Endothelial cell of umbilical vein (primary cell): ENCODE measurements around the gene SLC25A2. TPM values are rescaled to one million over a fixed set of nuclear protein-coding genes. Genes with fewer than 3 reads are reported as not detected.

ENCODE experiments used
- BruUV-seq: library from RNA; stranded (reverse); fragments of 400-500 nt; replicated peaks from 2 replicates; lab custom pipeline; 2021; lab: Mats Ljungman, UMichigan
- CTCF ChIA-PET: fragments of 300-600, 350-600 bp; sonication (Branson Sonifier 250); formaldehyde crosslinking; loops from one replicate; lab custom pipeline; 2021; ENCODE audit warnings: antibody characterized with exemption, inconsistent platforms; lab: Charles Lee
- POLR2A ChIA-PET: fragments of 300-600, 350-600 bp; sonication (Branson Sonifier 250); formaldehyde crosslinking; loops from one replicate; lab custom pipeline; 2021; ENCODE audit warnings: antibody characterized with exemption, inconsistent platforms; lab: Charles Lee
- DNase-seq: peaks from one replicate; pipeline ENCODE4 v3.0.0-alpha.2; 2011; ENCODE audit warnings: low read depth, low spot score
- FAIRE-seq: peaks from 2 replicates; lab custom pipeline; 2011; peaks lifted over from hg19 to GRCh38; lab: Jason Lieb, UNC
- H2AFZ ChIP-seq: 2 replicates; pipeline ENCODE4 v1.6.0; 2012; ENCODE audit warnings: low read depth, low read length, control low read depth, inconsistent platforms
- H3K27ac ChIP-seq: 2 replicates; pipeline ENCODE4 v1.5.1; 2011; ENCODE audit warnings: low read depth, mild to moderate bottlenecking, control low read depth, low read length, moderate library complexity; ENCODE audit not compliant: insufficient read depth
- H3K27me3 ChIP-seq, 2 experiments: 2 replicates each; pipeline versions ENCODE4 v1.6.0 to v1.6.1; 2011; ENCODE audit warnings: low read length in 2 of 2, mixed read lengths in 1 of 2; ENCODE audit not compliant: control insufficient read depth in 2 of 2, insufficient read depth in 2 of 2
- H3K36me3 ChIP-seq, 2 experiments: 2 replicates in 1 of 2; 3 replicates in 1 of 2; pipeline ENCODE4 v1.5.1; 2011; ENCODE audit warnings: low read length in 2 of 2, mild to moderate bottlenecking in 1 of 2, moderate library complexity in 1 of 2; ENCODE audit not compliant: control insufficient read depth in 2 of 2, insufficient read depth in 2 of 2; ENCODE audit errors: extremely low read depth in 1 of 2
- H3K4me1 ChIP-seq: 3 replicates; pipeline ENCODE4 v1.5.1; 2011; ENCODE audit warnings: mild to moderate bottlenecking, low read length; ENCODE audit not compliant: control insufficient read depth, insufficient read depth; ENCODE audit errors: extremely low read depth
- H3K4me2 ChIP-seq: 2 replicates; pipeline ENCODE4 v1.6.1; 2011; ENCODE audit warnings: low read length, control low read depth, mixed read lengths; ENCODE audit not compliant: insufficient read depth
- H3K4me3 ChIP-seq, 3 experiments: fragments of 200-600 bp in 1 of 3; sonication (generic), shearing (Covaris generic) in 1 of 3; replicated peaks in 1 of 3; 2 replicates each; pipeline ENCODE4 v1.5.1; 2011 to 2016; ENCODE audit warnings: control low read depth in 3 of 3, low read length in 3 of 3, mild to moderate bottlenecking in 2 of 3, inconsistent platforms in 1 of 3, low read depth in 1 of 3, moderate library complexity in 1 of 3; ENCODE audit not compliant: insufficient read depth in 1 of 3
- H3K79me2 ChIP-seq: 2 replicates; pipeline ENCODE4 v1.6.0; 2012; ENCODE audit warnings: low read length, inconsistent platforms; ENCODE audit not compliant: control insufficient read depth, insufficient read depth
- H3K9ac ChIP-seq: replicated peaks from 2 replicates; pipeline ENCODE3; 2011; ENCODE audit warnings: low read length, control low read depth; ENCODE audit not compliant: insufficient read depth; ENCODE audit errors: extremely low read depth
- H3K9me1 ChIP-seq: replicated peaks from 3 replicates; pipeline ENCODE4 v1.6.0; 2011; ENCODE audit warnings: mild to moderate bottlenecking, low read length; ENCODE audit not compliant: control insufficient read depth, insufficient read depth; ENCODE audit errors: extremely low read depth
- H3K9me3 ChIP-seq: replicated peaks from 2 replicates; pipeline ENCODE4 v1.5.1; 2012; ENCODE audit warnings: low read length, inconsistent platforms; ENCODE audit not compliant: control insufficient read depth, insufficient read depth
- H4K20me1 ChIP-seq: replicated peaks from 2 replicates; pipeline ENCODE3; 2011; ENCODE audit warnings: mild to moderate bottlenecking, low read length; ENCODE audit not compliant: control insufficient read depth, insufficient read depth; ENCODE audit errors: extremely low read depth
- CTCF ChIP-seq, 2 donors: IDR thresholded peaks; 1 replicate in 1 of 2; 2 replicates in 1 of 2; pipeline ENCODE4 v1.5.1; 2011; ENCODE audit warnings: low read length in 2 of 2, mild to moderate bottlenecking in 2 of 2, moderate library complexity in 2 of 2, control low read depth in 1 of 2, inconsistent platforms in 1 of 2, low read depth in 1 of 2; ENCODE audit not compliant: insufficient read depth in 1 of 2; ENCODE audit errors: extremely low read depth in 1 of 2
- EZH2 ChIP-seq: IDR thresholded peaks from 2 replicates; pipeline ENCODE4 v1.6.1; 2012; ENCODE audit warnings: borderline replicate concordance, low read depth, mild to moderate bottlenecking, moderate library complexity, low read length, inconsistent platforms; ENCODE audit not compliant: severe bottlenecking
- FOS ChIP-seq: IDR thresholded peaks from 2 replicates; pipeline ENCODE4 v1.6.1; 2011; ENCODE audit warnings: mild to moderate bottlenecking, low read length, moderate library complexity, borderline replicate concordance; ENCODE audit not compliant: insufficient read depth
- GATA2 ChIP-seq: IDR thresholded peaks from 2 replicates; pipeline ENCODE4 v1.7.0; 2011; ENCODE audit warnings: low read depth, mild to moderate bottlenecking, moderate library complexity, mixed read lengths, low read length; ENCODE audit not compliant: insufficient read length, insufficient read depth
- JUN ChIP-seq: IDR thresholded peaks from 2 replicates; pipeline ENCODE4 v1.6.1; 2011; ENCODE audit warnings: borderline replicate concordance, low read depth; ENCODE audit not compliant: insufficient read length, insufficient read depth
- MAX ChIP-seq: IDR thresholded peaks from 2 replicates; pipeline ENCODE4 v1.6.1; 2011; ENCODE audit not compliant: insufficient read depth, insufficient read length
- MYC ChIP-seq: IDR thresholded peaks from one replicate; pipeline ENCODE4 v1.6.1; 2011; ENCODE audit warnings: mild to moderate bottlenecking, low read depth, low read length
- POLR2A ChIP-seq: IDR thresholded peaks from 2 replicates; pipeline ENCODE4 v1.6.1; 2012; ENCODE audit warnings: low read depth, mild to moderate bottlenecking, control low read depth, low read length
- POLR2AphosphoS5 ChIP-seq: IDR thresholded peaks from 2 replicates; pipeline ENCODE4 v1.6.1; 2012; ENCODE audit warnings: low read depth, mild to moderate bottlenecking, control low read depth, low read length, moderate library complexity; ENCODE audit not compliant: insufficient read depth
- dilution Hi-C: fragments of 300-500 bp; cut with MboI; formaldehyde crosslinking; loops from one replicate; pipeline ENCODE4 v1.15.0; 2019; ENCODE audit warnings: low sequenced_read_pairs; ENCODE audit not compliant: extremely low pct_ligation_motif_present
- intact Hi-C: fragments of 100-400 bp; cut with micrococcal nuclease; formaldehyde crosslinking; loops from one replicate; pipeline ENCODE4 v1.10.0; 2022
- polyA plus RNA-seq, 4 experiments: library from polyadenylated mRNA; depleted of rRNA in 3 of 4; stranded (reverse) in 3 of 4; unstranded in 1 of 4; fragments of >200 nt; gene quantifications; 2 replicates each; pipeline versions ENCODE4 v1.2.1 to v1.2.3, GENCODE V29; 2011 to 2012; ENCODE audit warnings: missing spikeins in 1 of 4
- total RNA-seq: library from RNA; stranded (reverse); gene quantifications from 2 replicates; pipeline ENCODE4 v1.2.3, GENCODE V29; 2021

SLC25A2 gene
- total and polyA plus RNA-seq, 2 donors (not counting 3 experiments of a cell fraction or from before 2014, with no cell fraction given): 0.46 TPM; not detected in 1

- POLR2A ChIA-PET: no interaction called here
- no peak overlapping the region for H3K9ac ChIP-seq
- intact Hi-C loops (no loop called here), dilution Hi-C loops (no loop called here)
- peaks cover 6% of the 10 kb centered on the region for H3K9me3 ChIP-seq
- CTCF ChIA-PET: no interaction called here
- FAIRE-seq: no peak
- no peak overlapping the region for H3K4me3 ChIP-seq
- BruUV-seq: no TSS peak
- no peaks in the 10 kb centered on the region for H3K4me1 ChIP-seq
- no peak overlapping the region for H2AFZ ChIP-seq
- no peaks in the 10 kb centered on the region for H3K9me1 ChIP-seq
- no peaks in the 10 kb centered on the region for H4K20me1 ChIP-seq
- no peaks in the 10 kb centered on the region for H3K36me3 ChIP-seq
- no peak overlapping the region for H3K4me2 ChIP-seq
- TF ChIP-seq CTCF (IDR thresholded peaks at IDR 0.05; ENCODE audit: extremely low read depth in 1 of 2, insufficient read depth in 1 of 2, low read depth in 1 of 2, low read length in 2 of 2): no peak
- TF ChIP-seq MYC: no peak
- TF ChIP-seq MAX: no peak
- no peak for TF ChIP-seq FOS
- no peak for TF ChIP-seq JUN
- no peak for TF ChIP-seq POLR2AphosphoS5
- TF ChIP-seq GATA2: no peak
- no peak for TF ChIP-seq POLR2A
- TF ChIP-seq EZH2: no peak
- H3K27ac ChIP-seq: no peak overlapping the region
- DNase-seq: no peak
- H3K27me3 ChIP-seq: no peaks in the 10 kb centered on the region
- H3K79me2 ChIP-seq: no peaks in the 10 kb centered on the region
Measured at GRCh38 chr5:141261238-141261546, 42.7 kb downstream of the SLC25A2 start.
